Neural crest cell (in vitro differentiated cells): ENCODE results near the gene JAML. TPM values are rescaled to one million over a fixed set of nuclear protein-coding genes. Genes with fewer than 3 reads are reported as not detected.

Experiments used
- DNase-seq: peaks from one replicate; pipeline ENCODE4 v3.0.0; 2021; ENCODE audit warnings: low read depth, mixed read lengths, low spot score
- H3K27ac Mint-ChIP-seq: one replicate; pipeline ENCODE4 v1.8.0; 2021; ENCODE audit warnings: mild to moderate bottlenecking, mixed read lengths; ENCODE audit not compliant: unreplicated experiment
- H3K27me3 Mint-ChIP-seq: 2 replicates; pipeline ENCODE4 v1.8.0; 2021; ENCODE audit warnings: low read depth, mild to moderate bottlenecking, mixed read lengths
- H3K36me3 Mint-ChIP-seq: 2 replicates; pipeline ENCODE4 v1.8.0; 2021; ENCODE audit warnings: low read depth, mild to moderate bottlenecking, mixed read lengths
- H3K4me1 Mint-ChIP-seq: 2 replicates; pipeline ENCODE4 v1.8.0; 2021; ENCODE audit warnings: mixed read lengths
- H3K4me3 Mint-ChIP-seq: one replicate; pipeline ENCODE4 v1.8.0; 2021; ENCODE audit warnings: mild to moderate bottlenecking, mixed read lengths
- H3K9me3 Mint-ChIP-seq: 2 replicates; pipeline ENCODE4 v1.8.0; 2021; ENCODE audit warnings: mixed read lengths
- CTCF ChIP-seq: fragments of 200-600 bp; sonication (generic); conservative IDR thresholded peaks from 2 replicates; pipeline ENCODE4 v1.5.0; 2021; ENCODE audit warnings: antibody characterized with exemption, mild to moderate bottlenecking
- total RNA-seq: library from RNA; stranded (reverse); gene quantifications from 2 replicates; pipeline ENCODE4 v1.2.1, GENCODE V29; 2021

The JAML gene
- total RNA-seq, 1 donor from 2014 or later: not detected

GRCh38 chr11:118206391-118207031, 18.3 kb downstream of the JAML start:
- Mint-ChIP-seq H3K27ac (no peak overlapping the region), H3K36me3 (no peaks in the 10 kb centered on the region), H3K9me3 (no peaks in the 10 kb centered on the region), H3K4me3 (no peak overlapping the region), H3K27me3 (peaks cover 53% of the 10 kb centered on the region), H3K4me1 (peaks cover 6% of the 10 kb centered on the region)
- no peak for DNase-seq
- no peak for TF ChIP-seq CTCF

GRCh38 chr11:118205606-118206378, 19.0 kb downstream of the JAML start:
- H3K9me3 Mint-ChIP-seq: no peaks in the 10 kb centered on the region

GRCh38 chr11:118202599-118203422, 22.0 kb downstream of the JAML start:
- no peak overlapping the region for H3K27ac Mint-ChIP-seq
- no peak for DNase-seq
- no peaks in the 10 kb centered on the region for H3K36me3 Mint-ChIP-seq
- no peak overlapping the region for H3K4me3 Mint-ChIP-seq
- no peaks in the 10 kb centered on the region for H3K4me1 Mint-ChIP-seq
- TF ChIP-seq CTCF: no peak
- no peaks in the 10 kb centered on the region for H3K9me3 Mint-ChIP-seq
- peaks cover 24% of the 10 kb centered on the region for H3K27me3 Mint-ChIP-seq

More at GRCh38 chr11:118205606-118206378, 19.0 kb downstream of the JAML start:
- no peak overlapping the region for H3K27ac Mint-ChIP-seq
- peaks cover 3% of the 10 kb centered on the region for H3K4me1 Mint-ChIP-seq
- TF ChIP-seq CTCF: no peak
- DNase-seq: no peak
- H3K4me3 Mint-ChIP-seq: no peak overlapping the region
- H3K27me3 Mint-ChIP-seq: peaks cover 46% of the 10 kb centered on the region
- no peaks in the 10 kb centered on the region for H3K36me3 Mint-ChIP-seq

GRCh38 chr11:118201966-118202365, 22.8 kb downstream of the JAML start:
- Mint-ChIP-seq H3K4me3 (no peak overlapping the region), H3K4me1 (no peaks in the 10 kb centered on the region), H3K36me3 (no peaks in the 10 kb centered on the region), H3K9me3 (no peaks in the 10 kb centered on the region), H3K27ac (no peak overlapping the region), H3K27me3 (peaks cover 24% of the 10 kb centered on the region)
- DNase-seq: no peak
- TF ChIP-seq CTCF: no peak

- H3K36me3 Mint-ChIP-seq: no peaks in the 10 kb centered on the region
- no peak overlapping the region for H3K4me3 Mint-ChIP-seq
- DNase-seq: no peak
- H3K4me1 Mint-ChIP-seq: no peaks in the 10 kb centered on the region
- H3K27me3 Mint-ChIP-seq: peaks cover 16% of the 10 kb centered on the region
- H3K27ac Mint-ChIP-seq: no peak overlapping the region
- no peak for TF ChIP-seq CTCF
- no peaks in the 10 kb centered on the region for H3K9me3 Mint-ChIP-seq
These were observed 23.7 kb downstream of the JAML start for GRCh38 chr11:118200901-118201680.
